Activated CD4-positive, alpha-beta T cell treated with anti-CD3 and anti-CD28 coated beads for 36 hours (primary cell): ENCODE data around the gene IRAK1. TPM values are rescaled to one million over a fixed set of nuclear protein-coding genes. Genes with fewer than 3 reads are reported as not detected.

ENCODE experiments used
- ATAC-seq: fragments of 200-7000 bp; cut with Tn5 transposase; one replicate; pipeline ENCODE4 v1.10.0; 2021; ENCODE audit warnings: mild to moderate bottlenecking, moderate library complexity
- CTCF ChIA-PET: fragments of 350-600 bp; sonication (Branson Sonifier 250); formaldehyde crosslinking; loops from one replicate; lab custom pipeline; 2021; ENCODE audit warnings: antibody characterized with exemption; lab: Charles Lee
- POLR2A ChIA-PET: fragments of 350-600 bp; sonication (Branson Sonifier 250); formaldehyde crosslinking; loops from one replicate; lab custom pipeline; 2021; ENCODE audit warnings: antibody characterized with exemption, inconsistent platforms; lab: Charles Lee
- DNase-seq: peaks from one replicate; pipeline ENCODE4 v3.0.0-alpha.2; 2020
- H3K27ac Mint-ChIP-seq: one replicate; pipeline ENCODE4 v1.8.0; 2021; ENCODE audit warnings: mixed read lengths
- H3K27me3 Mint-ChIP-seq: one replicate; pipeline ENCODE4 v1.8.0; 2021; ENCODE audit warnings: mixed read lengths
- H3K36me3 Mint-ChIP-seq: one replicate; pipeline ENCODE4 v1.8.0; 2021; ENCODE audit warnings: low read depth, mixed read lengths
- H3K4me1 Mint-ChIP-seq: one replicate; pipeline ENCODE4 v1.8.0; 2021; ENCODE audit warnings: mixed read lengths
- H3K4me3 Mint-ChIP-seq: one replicate; pipeline ENCODE4 v1.8.0; 2021; ENCODE audit warnings: mild to moderate bottlenecking, moderate library complexity, mixed read lengths
- H3K9me3 Mint-ChIP-seq: one replicate; pipeline ENCODE4 v1.8.0; 2021; ENCODE audit warnings: low read depth, mixed read lengths
- intact Hi-C, 2 experiments: fragments of 100-400 bp; cut with DNase I in 1 of 2; cut with micrococcal nuclease in 1 of 2; formaldehyde crosslinking; loops; one replicate each; pipeline versions ENCODE4 v1.14.2 to v1.15.1; 2022 to 2024; cut with DNase I, micrococcal nuclease
- total RNA-seq, 2 experiments: library from RNA; stranded (reverse); gene quantifications; one replicate each; pipeline ENCODE4 v1.2.3, GENCODE V29; 2021

IRAK1 gene
- total RNA-seq: 10 to 100 TPM; 84.3 to 93.6 TPM

DNA sequence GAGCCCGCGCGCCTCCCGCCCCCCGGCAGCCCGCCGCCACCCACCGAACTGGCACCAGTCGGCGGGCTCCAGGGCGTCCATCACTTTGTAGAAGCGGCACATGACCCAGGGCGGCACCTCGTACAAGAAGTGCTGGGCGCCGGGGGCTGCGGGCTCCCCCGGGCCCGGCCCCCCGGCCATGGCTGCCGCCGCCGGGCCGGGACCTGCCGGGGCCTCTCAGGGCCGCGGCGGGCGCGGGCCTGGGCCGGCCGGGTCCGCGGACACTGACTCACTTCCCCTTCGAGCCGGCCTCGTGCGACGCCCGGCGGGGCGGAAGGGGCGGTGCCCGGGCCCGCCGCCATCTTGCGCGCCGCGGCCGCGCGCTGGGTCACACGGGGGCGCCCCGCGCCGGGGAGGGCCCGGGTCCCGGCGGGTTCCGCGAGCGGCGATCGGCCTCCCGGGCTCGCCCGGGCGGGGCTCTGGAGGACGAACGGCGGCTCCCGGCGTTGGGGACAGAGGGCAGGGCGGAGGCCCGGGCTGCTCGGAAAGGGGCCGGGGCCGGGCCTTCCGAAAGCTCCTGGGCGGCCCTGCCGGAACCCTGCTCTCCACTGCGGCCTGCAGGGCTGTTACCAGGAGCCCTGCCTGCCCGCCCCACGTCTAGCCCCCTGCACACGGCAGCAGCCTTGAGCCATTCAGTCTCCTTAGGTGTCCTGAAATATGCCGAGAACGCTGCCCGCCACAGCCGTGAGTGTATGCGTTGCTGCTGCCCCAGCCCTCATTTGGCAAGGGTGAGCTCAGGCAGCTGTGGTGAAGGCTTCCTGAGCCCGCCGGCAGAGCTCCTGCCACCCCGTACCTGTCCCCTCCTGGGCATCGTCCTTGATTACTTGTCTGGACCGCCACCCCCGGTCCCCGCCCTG is at the start of gene IRAK1:
Gene IRAK1 (minus strand): TSS at position 270 of the 896 bp plus-strand sequence. CDS start 90 bp downstream, at position 180.
- ChIA-PET CTCF (interaction anchor here (0.6 to 1.1 kb wide), 4 partner anchors 16 to 293 kb away, joined by 3 to 4 read pairs (median 3); no protein-coding TSS in a partner anchor), POLR2A (no interaction called here)
- Mint-ChIP-seq H3K4me1 (peaks cover 14% of the 10 kb centered on the region), H3K27ac (peak within 1 kb of the TSS; percentile 90), H3K27me3 (no peaks in the 10 kb centered on the region), H3K4me3 (peak within 1 kb of the TSS; percentile 87), H3K9me3 (no peaks in the 10 kb centered on the region), H3K36me3 (peaks cover 5% of the 10 kb centered on the region)
- intact Hi-C loops: loop anchor here (2.0 to 10.0 kb wide), 7 partner anchors 31 to 355 kb away; partner anchors contain the start of genes HCFC1 (in 2 of the 2), ARHGAP4 (in 1 of the 2), EMD (in 1 of the 2) and FLNA (in 1 of the 2)
- DNase-seq: peak; percentile 73
- ATAC-seq: peak; percentile 61

DNA sequence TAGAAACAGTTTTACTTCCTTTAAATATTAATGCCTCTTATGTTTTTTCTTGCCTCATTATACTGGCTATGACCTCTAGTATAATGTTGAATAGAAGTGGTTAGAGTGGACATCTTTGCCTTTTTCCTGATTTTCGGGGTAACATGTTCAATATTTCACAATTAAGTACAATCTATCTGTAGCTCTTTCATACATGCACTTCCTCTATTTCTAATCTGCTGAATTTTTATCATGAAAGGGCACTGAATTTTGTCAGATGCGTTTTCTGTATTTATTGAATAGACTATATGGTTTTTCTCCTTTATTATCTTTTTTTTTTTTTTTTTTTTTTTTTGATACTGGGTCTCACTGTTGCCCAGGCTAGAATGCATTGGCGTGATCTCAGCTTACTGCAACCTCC is 48.9 kb upstream of the IRAK1 start:
- H3K4me3 Mint-ChIP-seq: no peak overlapping the region
- ChIA-PET CTCF (no interaction called here), POLR2A (no interaction called here)
- ATAC-seq: no peak
- peaks cover 51% of the 10 kb centered on the region for H3K4me1 Mint-ChIP-seq
- no peak overlapping the region for H3K27ac Mint-ChIP-seq
- intact Hi-C loops: no loop called here
- no peak for DNase-seq
- H3K36me3 Mint-ChIP-seq: peaks cover 4% of the 10 kb centered on the region
- no peaks in the 10 kb centered on the region for H3K27me3 Mint-ChIP-seq
- H3K9me3 Mint-ChIP-seq: no peaks in the 10 kb centered on the region

DNA sequence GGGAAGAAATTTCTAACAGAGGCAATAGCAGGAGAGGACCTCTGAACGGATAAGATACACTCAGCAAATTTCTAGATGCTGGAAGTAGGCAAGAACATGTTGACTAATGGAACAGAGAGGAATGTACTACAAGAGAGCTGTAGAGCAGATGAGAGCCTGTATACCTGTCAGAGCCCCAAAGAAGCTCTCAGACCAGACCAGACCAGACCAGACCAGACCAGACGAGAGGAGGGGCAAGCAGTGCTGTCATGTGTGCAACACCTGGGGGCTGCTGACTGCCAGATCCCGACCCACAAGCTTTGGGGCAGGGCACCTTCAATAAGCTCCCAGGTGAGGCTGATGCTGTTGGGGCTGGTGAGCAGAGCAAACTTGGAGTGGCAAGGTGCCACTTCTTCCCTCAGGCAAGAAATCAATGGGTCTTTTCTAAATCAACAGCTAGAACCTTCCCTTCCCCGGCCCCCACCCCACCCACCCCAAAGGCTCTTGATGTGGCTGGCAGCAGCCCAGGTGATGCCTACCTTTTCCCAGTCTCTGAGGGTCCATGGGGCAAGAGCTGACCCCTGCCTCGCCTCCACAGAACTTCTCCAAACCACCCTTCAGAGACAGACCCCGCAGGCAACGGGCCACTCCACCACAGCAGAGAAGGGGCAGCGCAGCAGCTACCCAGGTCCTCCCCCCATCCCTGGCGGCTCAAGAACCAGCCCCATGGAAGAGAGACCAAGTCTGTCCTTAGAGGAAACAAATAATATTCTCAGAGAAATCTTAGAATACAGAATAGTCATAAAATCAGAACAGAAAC is 45.1 kb upstream of the IRAK1 start:
- Mint-ChIP-seq H3K27ac (peak overlapping the region; percentile 51), H3K9me3 (no peaks in the 10 kb centered on the region), H3K4me1 (peaks cover 64% of the 10 kb centered on the region), H3K36me3 (peaks cover 3% of the 10 kb centered on the region), H3K27me3 (no peaks in the 10 kb centered on the region), H3K4me3 (no peak overlapping the region)
- CTCF ChIA-PET: interaction anchor here (0.6 kb wide), 2 partner anchors 63 to 89 kb away, joined by 3 read pairs; no protein-coding TSS in a partner anchor
- POLR2A ChIA-PET: interaction anchor here (0.7 kb wide), 1 partner anchor 396 kb away, joined by 3 read pairs; no protein-coding TSS in a partner anchor
- intact Hi-C loops: no loop called here
- ATAC-seq: no peak
- no peak for DNase-seq

DNA sequence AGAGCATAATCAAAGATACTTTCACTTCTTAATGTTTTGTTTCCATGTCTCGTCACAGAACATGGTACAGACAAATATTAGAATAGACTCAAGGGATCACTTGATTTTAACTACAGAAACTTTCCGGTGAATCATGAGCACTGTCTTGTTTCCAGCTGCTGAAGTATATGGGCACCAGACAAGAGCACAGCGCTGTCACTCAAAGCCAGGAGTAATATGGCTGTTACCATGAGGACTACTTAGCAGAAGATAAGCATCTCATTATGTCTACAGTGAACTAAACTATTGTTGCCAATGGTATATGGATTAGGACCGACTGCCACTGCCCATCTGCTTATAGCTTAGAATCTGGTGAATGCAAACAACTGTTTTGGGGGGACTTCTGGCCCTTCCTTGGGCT is 43.5 kb upstream of the IRAK1 start:
- DNase-seq (peak; percentile 19), ATAC-seq (peak; percentile 33)
- ChIA-PET POLR2A (interaction anchor here (1.0 kb wide), 1 partner anchor 44 kb away, joined by 3 read pairs; no protein-coding TSS in a partner anchor), CTCF (no interaction called here)
- H3K4me3 Mint-ChIP-seq: no peak overlapping the region
- H3K4me1 Mint-ChIP-seq: peaks cover 77% of the 10 kb centered on the region
- H3K9me3 Mint-ChIP-seq: no peaks in the 10 kb centered on the region
- intact Hi-C loops: no loop called here
- H3K27me3 Mint-ChIP-seq: no peaks in the 10 kb centered on the region
- H3K27ac Mint-ChIP-seq: no peak overlapping the region
- H3K36me3 Mint-ChIP-seq: peaks cover 10% of the 10 kb centered on the region

DNA sequence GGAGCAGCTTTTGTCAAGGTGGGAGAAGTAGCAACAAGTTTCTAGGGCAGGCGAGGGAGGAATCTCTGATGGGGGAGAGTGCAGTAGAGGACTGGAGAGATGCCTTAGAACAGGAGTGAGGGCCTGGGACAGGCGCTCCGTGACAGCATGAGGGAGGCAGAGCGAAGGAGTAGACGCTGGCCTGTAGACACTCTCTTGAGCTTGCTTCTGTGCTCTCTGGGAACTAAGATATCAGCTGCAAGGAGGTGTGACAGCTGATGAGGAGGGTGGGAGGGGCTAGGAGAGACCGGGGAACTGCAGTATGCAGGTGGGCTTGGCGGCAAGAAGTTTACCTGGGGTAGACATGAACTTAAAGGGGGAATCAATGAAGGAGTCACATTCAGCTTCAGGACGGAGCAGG is 42.1 kb upstream of the IRAK1 start:
- H3K27ac Mint-ChIP-seq: peak overlapping the region; percentile 82
- POLR2A ChIA-PET: no interaction called here
- no peak overlapping the region for H3K4me3 Mint-ChIP-seq
- CTCF ChIA-PET: interaction anchor here (0.7 kb wide), 1 partner anchor 13 kb away, joined by 3 read pairs; no protein-coding TSS in a partner anchor
- no peaks in the 10 kb centered on the region for H3K27me3 Mint-ChIP-seq
- DNase-seq: no peak
- ATAC-seq: no peak
- H3K9me3 Mint-ChIP-seq: no peaks in the 10 kb centered on the region
- H3K36me3 Mint-ChIP-seq: peaks cover 19% of the 10 kb centered on the region
- intact Hi-C loops: no loop called here
- peaks cover 82% of the 10 kb centered on the region for H3K4me1 Mint-ChIP-seq

DNA sequence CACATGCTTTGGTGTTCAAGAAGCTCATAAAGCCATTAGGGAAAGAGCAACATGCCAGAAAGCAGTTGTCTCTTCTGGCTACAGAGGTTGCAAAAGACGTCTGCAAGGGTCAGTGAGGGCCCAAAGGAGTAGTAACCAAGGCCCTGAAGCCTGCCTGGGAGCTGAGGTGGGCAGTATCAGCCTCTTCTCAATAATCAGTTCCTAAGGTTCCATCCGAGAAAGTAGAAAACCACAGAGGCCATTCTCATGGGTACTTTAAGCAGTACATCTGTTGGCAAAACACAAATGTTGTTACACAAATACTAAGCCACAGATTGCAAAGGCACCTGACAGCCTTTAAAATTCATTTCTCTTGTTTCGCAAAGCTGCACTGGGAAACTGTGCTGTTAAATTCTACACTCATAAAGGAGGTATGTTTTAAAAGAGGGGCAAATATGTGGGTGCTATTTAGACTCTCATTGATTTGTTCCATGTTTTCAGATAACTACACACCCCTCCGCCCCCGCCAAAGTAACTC is 40.1 kb upstream of the IRAK1 start:
- H3K9me3 Mint-ChIP-seq: no peaks in the 10 kb centered on the region
- ATAC-seq: no peak
- no peak overlapping the region for H3K4me3 Mint-ChIP-seq
- ChIA-PET CTCF (interaction anchor here (0.7 to 2.4 kb wide), 4 partner anchors 8 to 46 kb away, joined by 4 to 6 read pairs (median 4); no protein-coding TSS in a partner anchor), POLR2A (no interaction called here)
- no peaks in the 10 kb centered on the region for H3K27me3 Mint-ChIP-seq
- intact Hi-C loops: no loop called here
- peak overlapping the region; percentile 89 for H3K27ac Mint-ChIP-seq
- peaks cover 22% of the 10 kb centered on the region for H3K36me3 Mint-ChIP-seq
- H3K4me1 Mint-ChIP-seq: peaks cover 79% of the 10 kb centered on the region
- DNase-seq: no peak

DNA sequence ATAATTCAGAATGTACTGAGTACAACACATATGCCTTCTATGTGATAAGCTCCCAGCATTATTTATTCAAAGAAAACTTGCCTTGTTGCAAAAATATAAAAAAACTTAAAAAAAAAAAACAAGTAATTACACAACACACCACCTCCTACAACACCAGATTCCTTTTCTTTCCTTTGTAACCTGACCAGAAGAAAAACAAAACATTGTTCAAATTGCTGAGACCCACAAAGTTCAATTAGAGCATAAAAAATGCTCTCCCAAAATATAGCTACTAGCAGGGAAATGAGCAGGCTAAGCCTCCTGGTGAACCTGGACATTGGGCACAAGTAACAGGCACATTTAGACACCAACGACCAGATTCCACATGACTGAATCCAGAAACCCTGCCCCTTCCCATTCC is 39.5 kb upstream of the IRAK1 start:
- Mint-ChIP-seq H3K4me1 (peaks cover 74% of the 10 kb centered on the region), H3K9me3 (no peaks in the 10 kb centered on the region), H3K4me3 (no peak overlapping the region), H3K36me3 (peaks cover 22% of the 10 kb centered on the region), H3K27ac (peak overlapping the region; percentile 89), H3K27me3 (no peaks in the 10 kb centered on the region)
- ChIA-PET POLR2A (no interaction called here), CTCF (interaction anchor here (0.7 to 2.4 kb wide), 4 partner anchors 8 to 45 kb away, joined by 4 to 6 read pairs (median 4); no protein-coding TSS in a partner anchor)
- ATAC-seq: no peak
- intact Hi-C loops: no loop called here
- no peak for DNase-seq

DNA sequence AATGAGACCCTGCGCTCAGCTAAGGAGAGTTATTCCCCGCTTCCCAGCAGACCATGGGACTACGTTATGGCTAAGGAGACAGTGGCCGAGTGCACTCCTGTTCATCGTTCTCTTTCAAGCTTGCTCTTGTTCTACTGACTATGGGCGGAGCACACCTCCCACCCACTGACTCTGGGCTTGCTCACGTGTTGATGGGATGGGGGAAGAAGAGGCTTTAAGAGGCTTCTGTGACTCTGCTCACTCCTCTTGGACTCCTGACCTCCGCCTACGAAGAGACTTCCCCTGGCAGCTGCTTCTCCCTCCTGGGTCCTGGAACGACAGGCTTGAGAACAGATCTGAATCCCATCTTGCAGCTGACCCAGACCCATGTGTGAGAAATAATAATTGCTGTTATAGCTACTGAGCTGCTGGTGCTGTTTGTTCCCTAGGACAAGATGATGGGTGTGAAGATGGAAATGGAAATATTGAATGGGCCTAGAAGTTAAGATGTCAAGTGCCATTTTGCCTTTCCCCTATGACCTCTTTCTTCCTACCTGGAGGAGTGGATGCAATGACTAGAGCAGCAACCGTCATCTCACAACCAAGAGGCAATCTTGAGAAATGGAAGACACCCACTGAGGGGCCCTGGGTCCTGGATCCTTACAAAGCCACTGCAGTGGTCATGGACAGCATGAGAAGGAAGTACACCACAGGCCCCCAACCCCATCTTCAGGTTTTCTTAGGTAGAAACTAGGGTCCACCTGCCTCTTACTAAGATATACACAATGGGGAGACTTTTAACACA is 38.7 kb upstream of the IRAK1 start:
- H3K27ac Mint-ChIP-seq: peak overlapping the region; percentile 85
- DNase-seq: peak; percentile 33
- H3K4me3 Mint-ChIP-seq: no peak overlapping the region
- H3K36me3 Mint-ChIP-seq: peaks cover 22% of the 10 kb centered on the region
- ATAC-seq: peak; percentile 65
- POLR2A ChIA-PET: no interaction called here
- CTCF ChIA-PET: interaction anchor here (1.3 to 2.4 kb wide), 2 partner anchors 34 to 45 kb away, joined by 4 to 6 read pairs; no protein-coding TSS in a partner anchor
- no peaks in the 10 kb centered on the region for H3K27me3 Mint-ChIP-seq
- intact Hi-C loops: no loop called here
- H3K9me3 Mint-ChIP-seq: no peaks in the 10 kb centered on the region
- H3K4me1 Mint-ChIP-seq: peaks cover 67% of the 10 kb centered on the region

DNA sequence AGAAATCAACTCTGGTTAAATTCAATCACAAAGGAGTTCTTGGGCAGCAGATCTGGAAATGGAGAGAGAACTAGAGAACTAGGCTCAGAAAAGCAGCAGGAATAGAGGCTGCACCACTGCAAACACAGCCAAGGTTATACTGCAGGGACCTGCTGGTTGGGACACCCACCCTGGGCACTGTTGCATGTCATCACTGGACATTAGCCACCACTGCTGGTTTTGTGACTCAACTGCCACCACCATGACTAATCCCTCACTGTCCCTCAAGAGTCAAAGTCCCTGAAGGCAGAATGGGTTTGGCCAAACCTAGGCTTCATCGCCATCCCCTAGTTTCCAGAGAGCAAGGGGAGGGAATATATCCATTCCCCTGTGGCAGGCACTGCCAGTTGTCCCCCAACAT is 38.1 kb upstream of the IRAK1 start:
- ChIA-PET POLR2A (no interaction called here), CTCF (interaction anchor here (2.4 kb wide), 1 partner anchor 44 kb away, joined by 6 read pairs; no protein-coding TSS in a partner anchor)
- peaks cover 22% of the 10 kb centered on the region for H3K36me3 Mint-ChIP-seq
- peaks cover 62% of the 10 kb centered on the region for H3K4me1 Mint-ChIP-seq
- no peaks in the 10 kb centered on the region for H3K9me3 Mint-ChIP-seq
- DNase-seq (no peak), ATAC-seq (no peak)
- H3K27me3 Mint-ChIP-seq: no peaks in the 10 kb centered on the region
- peak overlapping the region; percentile 85 for H3K27ac Mint-ChIP-seq
- no peak overlapping the region for H3K4me3 Mint-ChIP-seq
- intact Hi-C loops: no loop called here

DNA sequence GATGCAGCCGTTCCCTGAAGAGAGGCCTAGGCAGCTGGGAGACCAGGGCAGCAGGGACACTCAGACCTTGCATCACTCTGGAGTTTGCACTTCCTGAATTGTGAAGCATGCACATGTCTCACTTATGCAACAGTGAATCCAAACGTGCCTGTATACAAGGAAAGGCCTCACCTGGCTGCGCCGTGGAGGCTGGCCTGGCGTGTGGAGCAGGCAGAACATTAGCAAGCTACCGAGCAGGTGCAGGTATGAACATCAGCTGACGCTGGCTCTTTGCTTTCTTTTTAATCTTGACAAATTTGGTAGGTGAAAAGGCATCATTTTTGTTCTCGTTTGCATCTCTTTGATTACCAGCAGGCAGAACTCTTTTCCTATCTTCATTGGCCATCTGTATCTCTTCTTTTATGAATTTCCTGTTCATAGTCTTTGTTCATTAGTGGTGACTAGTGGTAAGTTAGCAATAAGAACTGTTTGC is 37.1 kb upstream of the IRAK1 start:
- Mint-ChIP-seq H3K27me3 (no peaks in the 10 kb centered on the region), H3K36me3 (peaks cover 22% of the 10 kb centered on the region), H3K27ac (peak overlapping the region; percentile 85), H3K9me3 (no peaks in the 10 kb centered on the region), H3K4me3 (no peak overlapping the region), H3K4me1 (peaks cover 59% of the 10 kb centered on the region)
- DNase-seq (no peak), ATAC-seq (no peak)
- intact Hi-C loops: no loop called here
- POLR2A ChIA-PET: no interaction called here
- CTCF ChIA-PET: interaction anchor here (0.6 kb wide), 1 partner anchor 488 kb away, joined by 3 read pairs; no protein-coding TSS in a partner anchor
